Left renal cortex interstitium (tissue), 4 donors: ENCODE data around the gene SAG. TPM values are rescaled to one million over a fixed set of nuclear protein-coding genes. Genes with fewer than 3 reads are reported as not detected.

Experiments
- DNase-seq, 4 donors: peaks; one replicate each; pipeline ENCODE4 v3.0.0-alpha.2; 2013; ENCODE audit warnings: low read depth in 4 of 4, low spot score in 2 of 4, missing footprints in 1 of 4
- polyA plus RNA-seq, 4 donors: library from polyadenylated mRNA; unstranded; fragments of 120-200 nt; gene quantifications; one replicate each; pipeline ENCODE4 v1.2.1, GENCODE V29; 2013; ENCODE audit not compliant: insufficient read length in 4 of 4

The SAG gene
- under 1 TPM; 0.04 to 0.24 (median 0.10) TPM for polyA plus RNA-seq

- DNase-seq: no peak
Measured at GRCh38 chr2:233307565-233307964, at the start of gene SAG. TSS of gene SAG (plus strand) at chr2:233307816. CDS start at chr2:233309190, 1,374 bp downstream.

DNA sequence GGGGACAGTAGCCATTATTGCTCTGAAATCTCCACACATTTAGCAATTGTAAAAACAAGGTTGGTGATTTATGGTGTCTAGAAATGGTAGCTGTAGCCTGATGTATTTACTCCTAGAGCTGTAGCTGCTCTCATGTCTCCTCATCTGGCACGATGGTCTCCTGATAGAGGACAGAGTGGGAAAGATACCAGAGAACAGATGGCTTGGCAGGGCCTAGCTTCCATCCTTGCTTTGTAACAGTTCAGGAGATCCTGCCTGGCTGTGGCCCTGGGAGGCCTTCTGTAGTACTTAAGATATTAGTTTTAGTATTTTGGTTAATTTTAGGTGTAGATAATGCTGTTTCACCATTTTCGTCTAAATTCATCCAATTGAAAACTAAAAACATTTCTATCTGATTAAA is 49.4 kb upstream of the SAG start:
- DNase-seq: no peak

- DNase-seq: no peak
Measured at GRCh38 chr2:233259730-233260129, 47.9 kb upstream of the SAG start.

DNA sequence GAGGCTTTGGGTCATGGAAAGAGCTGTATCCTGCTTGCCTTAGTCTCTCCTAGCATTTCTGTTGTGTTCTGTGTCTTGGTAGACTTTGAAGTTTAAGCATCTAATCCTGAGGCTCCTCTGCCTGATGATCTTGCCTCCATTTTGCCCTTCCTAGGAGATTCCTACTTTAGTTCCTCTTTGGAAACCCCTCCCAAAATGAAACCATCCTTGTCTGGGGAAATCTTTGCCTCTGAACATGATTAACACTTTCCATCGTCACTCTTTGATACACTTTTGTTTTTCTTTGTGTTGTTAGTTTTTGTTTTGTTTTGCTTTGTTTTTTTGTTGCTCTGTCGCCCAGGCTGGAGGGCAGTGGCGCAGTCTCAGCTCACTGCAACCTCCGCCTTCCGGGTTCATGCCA is 47.0 kb upstream of the SAG start:
- no peak for DNase-seq

DNA sequence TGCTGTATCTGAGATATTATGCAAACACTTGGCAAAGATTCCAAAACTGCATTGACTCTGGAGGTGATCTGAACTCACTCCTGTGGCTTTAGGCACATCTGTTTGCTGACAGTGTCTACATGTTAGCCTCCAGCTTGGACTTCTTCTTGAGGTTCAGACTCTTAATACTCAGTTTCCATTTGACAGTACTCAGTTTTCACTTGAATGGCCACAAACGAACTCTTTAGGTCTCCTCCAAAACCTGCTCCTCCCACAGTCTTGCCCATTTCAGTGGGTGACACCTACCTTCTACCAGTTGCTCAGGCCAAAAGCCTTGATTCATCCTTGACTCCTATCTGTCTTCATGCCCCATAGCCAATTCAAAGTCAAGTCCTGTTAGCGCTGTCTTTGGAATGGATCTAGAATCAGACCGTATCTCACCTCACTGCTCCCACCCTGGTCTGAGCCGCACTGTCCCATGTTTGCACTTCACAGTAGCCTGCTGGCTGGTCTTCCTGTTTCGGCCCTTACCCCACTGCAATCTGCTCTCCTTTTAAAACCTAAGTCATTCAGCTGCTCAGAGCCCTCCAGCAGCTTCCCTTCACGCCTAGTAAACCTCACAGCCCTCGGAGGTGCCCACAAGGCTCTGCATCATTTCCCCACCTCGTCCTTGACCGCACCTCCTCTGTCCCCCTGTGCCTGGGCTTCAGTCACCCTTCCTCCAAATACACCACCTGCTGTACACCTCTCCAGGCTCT is 45.6 kb upstream of the SAG start:
- no peak for DNase-seq

GRCh38 chr2:233262562-233262961 is 45.1 kb upstream of the SAG start:
- no peak for DNase-seq

- no peak for DNase-seq
Measured at GRCh38 chr2:233263045-233263570, 44.5 kb upstream of the SAG start.

DNA sequence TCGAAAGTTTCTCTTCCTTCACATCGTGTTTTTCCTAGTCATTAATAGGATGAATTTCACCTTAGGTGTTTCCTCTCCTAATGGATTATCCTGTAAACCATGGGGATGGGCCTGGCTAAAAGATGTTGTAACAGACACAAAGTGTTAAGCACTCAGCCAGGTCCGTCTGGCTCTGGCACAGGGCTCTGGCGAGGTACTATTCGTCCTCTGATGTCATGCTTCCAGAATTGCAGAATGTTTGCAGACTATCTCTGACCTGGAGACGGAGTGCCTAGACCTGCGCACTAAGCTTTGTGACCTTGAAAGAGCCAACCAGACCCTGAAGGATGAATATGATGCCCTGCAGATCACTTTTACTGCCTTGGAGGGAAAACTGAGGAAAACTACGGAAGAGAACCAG is 42.9 kb upstream of the SAG start:
- DNase-seq: no peak

- DNase-seq: no peak
Measured at GRCh38 chr2:233265899-233266431, 41.7 kb upstream of the SAG start.

DNA sequence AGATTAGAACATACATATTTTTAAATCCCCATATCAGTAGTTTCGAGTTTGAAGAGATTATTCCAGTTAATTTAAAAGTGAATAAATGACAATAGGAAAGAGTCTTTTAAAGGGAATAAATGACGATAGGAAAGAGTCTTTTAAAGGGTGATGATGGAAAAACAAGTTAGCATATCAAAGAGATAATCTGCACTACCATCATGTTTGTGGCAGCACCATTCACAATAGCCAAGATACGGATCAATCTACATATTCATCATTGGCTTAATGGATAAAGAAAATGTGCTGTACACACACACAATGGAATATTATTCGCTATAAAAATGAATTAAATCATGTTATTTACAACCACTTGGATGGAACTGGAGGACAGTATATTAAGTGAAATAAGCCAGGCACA is 41.1 kb upstream of the SAG start:
- no peak for DNase-seq

- DNase-seq: no peak
Measured at GRCh38 chr2:233267516-233268245, 39.9 kb upstream of the SAG start.

- DNase-seq: no peak
Measured at GRCh38 chr2:233270366-233270765, 37.2 kb upstream of the SAG start.

DNA sequence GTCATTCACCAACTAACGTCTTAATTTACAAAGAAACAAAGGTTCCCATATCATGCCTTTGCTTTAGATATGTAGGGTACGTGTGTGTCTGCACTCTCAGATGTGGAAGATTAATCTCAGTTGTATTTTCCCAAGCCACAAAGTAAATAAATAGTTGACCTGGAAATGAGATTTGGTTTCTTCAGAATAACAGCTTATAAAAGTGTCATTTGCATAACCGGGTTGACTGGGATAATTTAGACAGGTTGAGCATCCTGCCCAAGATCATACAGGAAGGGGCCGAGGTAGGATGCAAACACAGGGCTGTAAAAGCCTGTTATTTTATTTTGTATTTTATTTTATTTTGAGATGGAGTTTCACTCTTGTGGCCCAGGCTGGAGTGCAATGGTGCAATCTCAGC is 36.7 kb upstream of the SAG start:
- no peak for DNase-seq

GRCh38 chr2:233271693-233272092 is 35.9 kb upstream of the SAG start:
- DNase-seq: no peak

GRCh38 chr2:233273120-233273519 is 34.5 kb upstream of the SAG start:
- DNase-seq: no peak

- no peak for DNase-seq
Measured at GRCh38 chr2:233275223-233275622, 32.4 kb upstream of the SAG start.

DNA sequence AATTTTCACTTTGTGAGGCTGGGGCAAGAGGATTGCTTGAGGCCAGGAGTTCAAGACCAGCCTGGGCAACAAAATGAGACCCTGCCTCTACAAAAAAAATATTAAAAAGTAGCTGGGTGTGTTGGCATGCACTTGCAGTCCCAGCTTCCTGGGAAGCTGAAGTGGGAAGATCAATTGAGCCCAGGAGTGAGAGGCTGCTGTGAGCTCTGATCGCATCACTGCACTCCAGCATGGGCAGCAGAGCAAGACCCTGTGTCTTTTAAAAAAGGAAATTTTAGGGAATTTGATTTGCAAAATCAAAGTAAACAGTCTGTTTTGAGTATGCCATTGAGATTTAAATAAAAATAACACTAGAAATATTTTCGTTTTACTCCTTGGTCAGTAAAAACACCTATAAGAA is 28.7 kb upstream of the SAG start:
- no peak for DNase-seq

GRCh38 chr2:233280114-233280693 is 27.4 kb upstream of the SAG start:
- no peak for DNase-seq

DNA sequence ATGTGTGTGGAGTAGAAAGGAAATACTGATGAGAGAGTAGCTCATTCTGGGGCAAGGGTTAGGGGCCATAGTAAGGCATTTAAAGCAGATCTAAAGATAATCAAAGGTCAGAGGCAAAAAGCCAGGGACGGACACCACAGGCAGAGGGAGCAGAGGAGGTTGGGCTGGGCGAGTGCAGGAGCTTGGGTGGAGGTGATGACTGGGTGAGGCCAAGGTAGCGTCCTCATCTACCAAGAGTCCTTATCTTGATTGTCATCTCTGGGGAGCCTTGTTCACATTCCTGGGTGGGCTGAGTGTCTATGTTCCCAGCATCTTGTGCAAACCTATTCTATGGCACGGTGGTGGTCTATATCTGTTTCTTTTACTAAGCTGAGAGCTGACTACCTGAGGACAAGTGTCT is 26.1 kb upstream of the SAG start:
- no peak for DNase-seq

GRCh38 chr2:233281992-233282603 is 25.5 kb upstream of the SAG start:
- no peak for DNase-seq

GRCh38 chr2:233285921-233286320 is 21.7 kb upstream of the SAG start:
- no peak for DNase-seq
